Smooth muscle cell (in vitro differentiated cells): ENCODE measurements around the gene FAM185A. TPM values are rescaled to one million over a fixed set of nuclear protein-coding genes. Genes with fewer than 3 reads are reported as not detected.
"Not testable (repeated sequence)": the region's sequence is repeated elsewhere in the genome, so short reads cannot be mapped to it uniquely, and the experiment has no call there.

Experiments
- DNase-seq: peaks from one replicate; lab custom pipeline; 2025; ENCODE audit not compliant: unreplicated experiment; lab: John Stamatoyannopoulos, UW
- H2AFZ ChIP-seq: fragments of 200-600 bp; sonication (generic); 2 replicates; pipeline ENCODE4 v1.6.0; 2016; ENCODE audit warnings: antibody characterized with exemption, low read depth, mild to moderate bottlenecking
- H3F3A ChIP-seq: fragments of 200-600 bp; sonication (generic); 2 replicates; pipeline ENCODE4 v1.6.0; 2017; ENCODE audit warnings: antibody characterized with exemption, low read depth
- H3K27ac ChIP-seq: fragments of 200-600 bp; sonication (generic); 2 replicates; pipeline ENCODE4 v1.5.1; 2016; ENCODE audit warnings: low read depth, mild to moderate bottlenecking
- H3K27me3 ChIP-seq: fragments of 200-600 bp; sonication (generic); 2 replicates; pipeline ENCODE4 v1.6.1; 2016; ENCODE audit warnings: low read depth, mild to moderate bottlenecking
- H3K36me3 ChIP-seq: fragments of 200-600 bp; sonication (generic); 2 replicates; pipeline ENCODE4 v1.5.1; 2016; ENCODE audit warnings: low read depth
- H3K4me1 ChIP-seq: fragments of 200-600 bp; sonication (generic); 2 replicates; pipeline ENCODE4 v1.5.1; 2016; ENCODE audit warnings: low read depth
- H3K4me2 ChIP-seq: fragments of 200-600 bp; sonication (generic); 2 replicates; pipeline ENCODE4 v1.6.0; 2016; ENCODE audit warnings: mild to moderate bottlenecking
- H3K4me3 ChIP-seq: fragments of 200-600 bp; sonication (generic); 2 replicates; pipeline ENCODE4 v1.5.1; 2016; ENCODE audit warnings: mild to moderate bottlenecking
- H3K79me2 ChIP-seq: fragments of 200-600 bp; sonication (generic); 2 replicates; pipeline ENCODE4 v1.6.0; 2016; ENCODE audit warnings: low read depth, mild to moderate bottlenecking
- H3K9ac ChIP-seq: fragments of 200-600 bp; sonication (generic); 2 replicates; pipeline ENCODE4 v1.6.0; 2016; ENCODE audit warnings: low read depth
- H3K9me3 ChIP-seq: fragments of 200-600 bp; sonication (generic); replicated peaks from 2 replicates; pipeline ENCODE4 v1.5.1; 2016; ENCODE audit warnings: low read depth
- H4K20me1 ChIP-seq: fragments of 200-600 bp; sonication (generic); 2 replicates; pipeline ENCODE4 v1.6.0; 2016; ENCODE audit warnings: low read depth
- WGBS: methylation state at CpG from one replicate; pipeline ENCODE4 v1.1.7; 2016; ENCODE audit warnings: low lambda C conversion rate; 5-methylcytosine and 5-hydroxymethylcytosine counted together
- polyA plus RNA-seq: library from polyadenylated mRNA; unstranded; fragments of >200 nt; fragmentation: Nextera tagmentation; extraction: Ambion mirVana; gene quantifications from 2 replicates; pipeline ENCODE4 v1.2.1, GENCODE V29; 2016
- total RNA-seq: library from RNA; depleted of rRNA; stranded (reverse); fragments of >200 nt; gene quantifications from 2 replicates; pipeline ENCODE4 v1.2.3, GENCODE V29; 2014
- TF ChIP-seq, protein P1 (sequence below): fragments of 200-600 bp; sonication (generic); IDR thresholded peaks from 2 replicates; pipeline ENCODE4 v1.5.1; 2017; ENCODE audit warnings: borderline replicate concordance, mild to moderate bottlenecking, antibody characterized with exemption; ENCODE audit not compliant: insufficient read depth, poor library complexity, severe bottlenecking

Gene FAM185A
- total and polyA plus RNA-seq, 2 experiments from 2014 or later, result 2.0 to 5.3 TPM

DNA sequence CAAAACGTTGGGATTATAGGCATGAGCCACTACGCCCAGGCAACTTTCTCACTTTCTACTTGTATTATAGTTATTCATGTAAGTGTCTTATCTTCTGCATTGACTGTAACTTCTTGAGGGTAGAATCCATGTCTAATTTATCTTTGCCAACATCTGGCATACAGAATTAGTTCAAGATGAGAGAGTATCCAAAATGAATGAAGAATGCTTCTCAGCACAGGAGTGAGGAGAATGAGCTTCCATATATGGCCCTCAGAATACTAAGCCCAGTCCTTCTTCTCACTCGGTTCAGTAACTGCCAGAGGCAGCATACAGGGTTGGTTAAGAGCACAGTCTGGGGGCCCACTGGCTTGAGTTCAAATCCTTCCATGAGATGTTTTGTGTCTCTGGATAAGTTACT, 89.0 kb downstream of the FAM185A start:
- 82% methylated on average over 3 of the region's 3 CpGs for WGBS
- H3K27me3 ChIP-seq, result no peaks in the 10 kb centered on the region
- H3K9me3 ChIP-seq, result no peaks in the 10 kb centered on the region
- no peaks in the 10 kb centered on the region for H3K79me2 ChIP-seq
- H3K36me3 ChIP-seq, result no peaks in the 10 kb centered on the region
- peaks cover 12% of the 10 kb centered on the region for H3K4me1 ChIP-seq
- no peak overlapping the region for H2AFZ ChIP-seq
- H3K4me3 ChIP-seq, result no peak overlapping the region
- H3F3A ChIP-seq, result peaks cover 32% of the 10 kb centered on the region
- H3K27ac ChIP-seq, result peak overlapping the region; percentile 99
- DNase-seq, result no peak
- no peaks in the 10 kb centered on the region for H4K20me1 ChIP-seq
- TF ChIP-seq, protein P1, sequence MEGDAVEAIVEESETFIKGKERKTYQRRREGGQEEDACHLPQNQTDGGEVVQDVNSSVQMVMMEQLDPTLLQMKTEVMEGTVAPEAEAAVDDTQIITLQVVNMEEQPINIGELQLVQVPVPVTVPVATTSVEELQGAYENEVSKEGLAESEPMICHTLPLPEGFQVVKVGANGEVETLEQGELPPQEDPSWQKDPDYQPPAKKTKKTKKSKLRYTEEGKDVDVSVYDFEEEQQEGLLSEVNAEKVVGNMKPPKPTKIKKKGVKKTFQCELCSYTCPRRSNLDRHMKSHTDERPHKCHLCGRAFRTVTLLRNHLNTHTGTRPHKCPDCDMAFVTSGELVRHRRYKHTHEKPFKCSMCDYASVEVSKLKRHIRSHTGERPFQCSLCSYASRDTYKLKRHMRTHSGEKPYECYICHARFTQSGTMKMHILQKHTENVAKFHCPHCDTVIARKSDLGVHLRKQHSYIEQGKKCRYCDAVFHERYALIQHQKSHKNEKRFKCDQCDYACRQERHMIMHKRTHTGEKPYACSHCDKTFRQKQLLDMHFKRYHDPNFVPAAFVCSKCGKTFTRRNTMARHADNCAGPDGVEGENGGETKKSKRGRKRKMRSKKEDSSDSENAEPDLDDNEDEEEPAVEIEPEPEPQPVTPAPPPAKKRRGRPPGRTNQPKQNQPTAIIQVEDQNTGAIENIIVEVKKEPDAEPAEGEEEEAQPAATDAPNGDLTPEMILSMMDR, result no peak
- H3K4me2 ChIP-seq, result no peak overlapping the region
- H3K9ac ChIP-seq, result no peak overlapping the region

DNA sequence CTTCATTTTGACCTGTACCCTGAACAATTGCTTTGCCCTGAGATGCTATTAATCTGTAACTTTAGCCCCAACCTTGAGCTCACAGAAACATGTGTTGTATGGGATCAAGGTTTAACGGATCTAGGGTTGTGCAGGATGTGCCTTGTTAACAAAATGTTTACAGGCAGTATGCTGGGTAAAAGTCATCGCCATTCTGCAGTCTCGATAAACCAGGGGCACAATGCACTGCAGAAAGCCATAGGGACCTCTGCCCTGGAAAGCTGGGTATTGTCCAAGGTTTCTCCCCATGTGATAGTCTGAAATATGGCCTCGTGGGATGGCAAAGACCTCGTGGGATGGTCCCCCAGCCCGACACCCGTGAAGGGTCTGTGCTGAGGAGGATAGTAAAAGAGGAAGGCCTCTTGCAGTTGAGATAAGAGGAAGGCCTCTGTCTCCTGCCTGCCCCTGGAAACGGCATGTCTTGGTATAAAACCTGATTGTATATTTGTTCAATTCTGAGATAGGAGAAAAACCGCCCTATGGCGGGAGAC, 89.8 kb downstream of the FAM185A start:
- H3K27me3 ChIP-seq, H2AFZ ChIP-seq, H3K36me3 ChIP-seq, H3K9ac ChIP-seq, H4K20me1 ChIP-seq, H3K4me3 ChIP-seq, H3K79me2 ChIP-seq, H3K4me2 ChIP-seq, DNase-seq, H3K27ac ChIP-seq, H3K9me3 ChIP-seq: not testable (repeated sequence)
- H3F3A ChIP-seq, result peaks cover 29% of the 10 kb centered on the region
- peaks cover 12% of the 10 kb centered on the region for H3K4me1 ChIP-seq
- WGBS, result 73% methylated on average over 10 of the region's 10 CpGs

DNA sequence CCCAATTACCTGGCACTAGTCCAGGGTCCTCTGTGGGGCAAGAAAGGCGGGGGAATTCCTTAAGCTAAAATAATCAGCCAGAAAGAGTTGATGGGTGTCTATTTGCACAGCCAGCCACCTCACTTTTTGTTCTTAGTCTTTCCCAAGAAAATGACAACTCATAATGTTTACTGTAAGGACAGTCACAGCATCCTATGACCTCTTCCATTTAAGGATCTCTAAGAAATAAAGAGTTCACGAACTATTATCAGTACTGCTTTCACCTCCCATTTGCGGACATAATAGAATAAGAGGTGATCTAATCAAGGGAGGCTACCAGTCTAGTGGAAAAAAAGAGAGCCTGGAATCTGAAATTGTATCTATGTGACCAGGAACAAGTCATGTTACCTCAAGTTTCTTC, 91.6 kb downstream of the FAM185A start:
- 94% methylated on average over 3 of the region's 3 CpGs for WGBS
- no peak overlapping the region for H3K9ac ChIP-seq
- TF ChIP-seq, protein P1, result no peak

DNA sequence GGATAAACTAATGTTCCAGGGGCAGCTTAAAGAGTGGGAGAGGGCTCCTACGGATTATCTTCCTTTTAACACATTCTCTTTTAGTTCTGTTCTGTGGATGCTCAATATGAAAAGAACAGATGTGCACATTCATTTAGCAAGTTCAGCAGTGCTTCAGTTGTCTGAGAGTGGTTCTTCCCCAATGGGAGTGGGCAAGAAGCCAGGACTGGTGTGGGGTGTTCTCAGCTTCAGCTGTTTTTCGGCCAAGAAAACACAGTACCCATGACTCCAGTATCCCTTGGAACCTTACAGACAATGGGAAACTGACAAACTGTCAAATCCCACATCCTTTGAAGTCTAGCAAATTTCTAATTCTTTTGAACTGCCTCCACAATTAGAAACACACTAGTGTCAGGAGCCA, 92.5 kb downstream of the FAM185A start:
- no peak overlapping the region for H2AFZ ChIP-seq
- TF ChIP-seq, protein P1, result no peak
- H3K79me2 ChIP-seq, result no peaks in the 10 kb centered on the region
- H4K20me1 ChIP-seq, result no peaks in the 10 kb centered on the region
- H3K27ac ChIP-seq, result peak overlapping the region; percentile 48
- H3K9me3 ChIP-seq, result no peaks in the 10 kb centered on the region
- no peak for DNase-seq
- H3K36me3 ChIP-seq, result no peaks in the 10 kb centered on the region
- H3K4me3 ChIP-seq, result no peak overlapping the region
- H3F3A ChIP-seq, result peaks cover 8% of the 10 kb centered on the region
- no peaks in the 10 kb centered on the region for H3K27me3 ChIP-seq
- 69% methylated on average over 2 of the region's 2 CpGs for WGBS
- H3K9ac ChIP-seq, result no peak overlapping the region
- peaks cover under 1% of the 10 kb centered on the region for H3K4me1 ChIP-seq
- no peak overlapping the region for H3K4me2 ChIP-seq

More for the DNA sequence above, 91.6 kb downstream of the FAM185A start:
- no peak for DNase-seq
- Histone ChIP-seq H3K4me3 (no peak overlapping the region), H4K20me1 (no peaks in the 10 kb centered on the region), H3K4me1 (peaks cover 7% of the 10 kb centered on the region), H3K27me3 (no peaks in the 10 kb centered on the region), H3F3A (peaks cover 14% of the 10 kb centered on the region), H3K4me2 (no peak overlapping the region), H3K79me2 (no peaks in the 10 kb centered on the region), H3K9me3 (no peaks in the 10 kb centered on the region), H3K27ac (no peak overlapping the region), H3K36me3 (no peaks in the 10 kb centered on the region), H2AFZ (no peak overlapping the region)
